GM21529 (cell line): ENCODE results near the gene SERPINA6.
"Not testable (repeated sequence)": the region's sequence is repeated elsewhere in the genome, so short reads cannot be mapped to it uniquely, and the experiment has no call there.

ENCODE experiments used
- ATAC-seq: cut with Tn5 transposase; IDR thresholded peaks from one replicate; pipeline ENCODE4 v1.9.1; 2021; ENCODE audit not compliant: unreplicated experiment

Gene SERPINA6

DNA sequence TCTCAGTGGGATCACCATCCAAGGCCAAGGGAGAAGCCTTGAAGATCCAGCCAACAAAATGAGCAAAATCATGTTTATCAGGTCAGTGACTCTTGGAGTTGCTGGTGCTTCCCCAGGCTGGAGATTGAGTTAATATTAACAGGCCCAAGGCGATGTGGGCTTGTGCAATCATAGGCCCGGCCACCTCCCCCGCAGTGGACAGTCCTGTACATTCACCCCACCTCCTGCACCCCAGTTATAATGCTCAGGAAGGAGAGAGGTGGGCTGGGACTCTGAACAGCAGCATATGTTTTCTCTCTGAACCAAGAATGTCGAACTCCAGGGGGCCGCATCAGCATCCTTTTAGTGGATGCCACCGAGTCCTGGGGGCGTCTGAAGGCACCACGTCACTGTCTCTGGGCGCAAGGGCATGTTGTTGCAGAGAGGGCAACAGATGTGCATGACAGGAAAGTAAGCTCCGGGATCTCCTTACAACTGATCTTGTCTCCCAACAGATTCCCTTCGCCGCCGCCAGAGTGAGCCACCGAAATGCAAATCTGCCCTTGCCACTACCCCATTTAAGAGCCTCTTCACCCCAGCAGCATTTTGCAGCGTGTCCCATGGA is 32.2 kb upstream of the SERPINA6 start:
- no peak for ATAC-seq

DNA sequence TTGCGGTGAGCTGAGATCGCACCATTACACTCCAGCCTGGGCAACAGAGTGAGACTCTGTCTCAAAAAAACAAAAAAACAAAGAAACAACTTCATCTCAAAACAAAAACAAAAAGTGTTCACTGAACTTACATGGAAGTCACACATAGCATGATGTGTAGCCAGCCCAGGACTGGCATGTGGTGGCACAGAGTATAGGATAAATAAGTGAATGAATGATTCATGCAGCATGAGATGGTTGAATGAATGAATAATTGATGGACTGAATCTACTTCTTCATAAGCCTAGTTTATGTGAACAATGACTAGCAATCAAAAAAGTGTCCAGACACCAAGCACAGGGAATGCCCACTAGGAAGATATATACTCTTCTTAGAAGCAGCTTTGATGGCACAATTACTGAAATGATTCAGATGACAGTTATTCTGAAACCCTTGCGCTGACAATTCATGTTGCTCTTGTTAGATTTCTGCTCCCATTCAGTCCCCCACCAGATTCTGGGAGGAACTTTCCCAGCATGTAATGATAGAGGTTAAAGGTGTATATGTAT is 31.6 kb upstream of the SERPINA6 start:
- no peak for ATAC-seq

DNA sequence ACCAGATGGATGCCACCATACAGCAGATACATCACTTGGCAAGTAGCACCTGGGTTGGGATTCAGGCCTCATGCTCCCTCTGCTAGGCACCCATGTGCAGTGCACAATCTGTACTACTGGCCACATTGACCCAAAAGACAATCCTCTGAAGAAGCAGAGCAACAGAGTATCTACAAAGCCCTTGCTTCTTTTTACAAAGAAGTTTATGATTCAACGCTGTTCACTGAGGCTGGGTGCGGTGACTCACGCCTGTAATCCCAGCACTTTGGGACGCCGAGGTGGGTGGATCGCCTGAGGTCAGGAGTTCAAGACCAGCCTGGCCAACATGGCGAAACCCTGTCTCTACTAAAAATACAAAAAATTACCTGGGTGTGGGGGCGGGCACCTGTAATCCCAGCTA is 31.1 kb upstream of the SERPINA6 start:
- ATAC-seq, result not testable (repeated sequence)

DNA sequence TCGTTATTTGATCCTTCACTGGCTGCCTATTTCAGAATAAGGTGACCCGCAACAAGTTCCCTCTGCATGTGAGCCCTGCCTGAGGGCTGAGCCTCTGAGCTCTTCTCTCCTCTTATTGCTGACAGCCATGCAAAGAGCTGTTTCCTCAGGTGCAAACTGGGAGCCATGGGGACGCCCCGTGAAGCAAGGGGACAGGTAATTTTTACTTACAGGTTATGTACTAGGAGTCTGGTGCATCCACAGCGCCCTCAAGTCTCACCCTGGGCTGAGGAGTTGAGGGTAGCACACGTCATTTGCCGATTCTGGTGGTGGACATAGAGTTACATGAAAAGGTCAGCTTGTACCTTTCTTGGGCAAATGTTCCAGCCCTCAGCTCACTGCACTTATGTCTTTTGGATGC is 26.1 kb upstream of the SERPINA6 start:
- no peak for ATAC-seq

DNA sequence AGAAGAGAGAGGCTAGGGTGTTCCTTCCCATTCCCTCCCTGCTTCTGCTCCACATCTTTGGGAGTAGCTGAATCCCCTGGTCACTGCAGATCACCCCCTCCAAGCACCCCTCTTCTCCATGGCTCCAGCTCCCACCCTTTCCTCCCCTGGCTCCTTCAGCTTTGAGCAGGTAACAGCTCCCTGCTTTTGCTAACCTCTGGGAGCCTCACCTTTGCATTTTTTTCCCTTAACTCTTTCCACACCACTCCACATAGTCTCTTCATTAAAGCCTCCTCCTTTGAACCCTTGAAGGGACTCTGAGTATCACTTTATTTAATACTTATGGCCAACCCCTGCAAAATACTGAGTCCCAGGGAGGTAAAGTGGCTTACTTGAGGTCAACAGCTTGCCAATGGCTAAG is 25.7 kb upstream of the SERPINA6 start:
- ATAC-seq, result no peak

GRCh38 chr14:94346841-94347240 is 23.7 kb upstream of the SERPINA6 start:
- ATAC-seq, result peak; percentile 29

DNA sequence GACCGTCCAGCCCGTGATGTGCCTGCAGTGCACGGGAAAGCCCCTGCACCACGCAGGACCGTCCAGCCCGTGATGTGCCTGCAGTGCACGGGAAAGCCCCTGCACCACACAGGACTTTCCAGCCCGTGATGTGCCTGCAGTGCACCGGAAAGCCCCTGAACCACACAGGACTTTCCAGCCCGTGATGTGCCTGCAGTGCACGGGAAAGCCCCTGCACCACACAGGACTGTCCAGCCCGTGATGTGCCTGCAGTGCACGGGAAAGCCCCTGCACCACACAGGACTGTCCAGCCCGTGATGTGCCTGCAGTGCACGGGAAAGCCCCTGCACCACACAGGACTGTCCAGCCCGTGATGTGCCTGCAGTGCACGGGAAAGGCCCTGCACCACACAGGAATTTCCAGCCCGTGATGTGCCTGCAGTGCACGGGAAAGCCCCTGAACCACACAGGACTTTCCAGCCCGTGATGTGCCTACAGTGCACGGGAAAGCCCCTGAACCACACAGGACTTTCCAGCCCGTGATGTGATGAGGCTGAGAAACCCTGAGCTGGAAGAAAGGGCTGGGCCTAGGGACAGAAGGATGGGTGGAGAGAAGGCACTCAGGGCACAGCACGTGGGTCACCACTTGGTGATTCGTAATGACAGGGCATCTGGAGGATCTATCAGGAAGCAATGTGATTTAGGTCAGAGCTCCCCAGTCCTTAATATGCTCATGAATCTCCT is 23.1 kb upstream of the SERPINA6 start:
- ATAC-seq, result peak; percentile 59

GRCh38 chr14:94345344-94346064 is 22.4 kb upstream of the SERPINA6 start:
- no peak for ATAC-seq

DNA sequence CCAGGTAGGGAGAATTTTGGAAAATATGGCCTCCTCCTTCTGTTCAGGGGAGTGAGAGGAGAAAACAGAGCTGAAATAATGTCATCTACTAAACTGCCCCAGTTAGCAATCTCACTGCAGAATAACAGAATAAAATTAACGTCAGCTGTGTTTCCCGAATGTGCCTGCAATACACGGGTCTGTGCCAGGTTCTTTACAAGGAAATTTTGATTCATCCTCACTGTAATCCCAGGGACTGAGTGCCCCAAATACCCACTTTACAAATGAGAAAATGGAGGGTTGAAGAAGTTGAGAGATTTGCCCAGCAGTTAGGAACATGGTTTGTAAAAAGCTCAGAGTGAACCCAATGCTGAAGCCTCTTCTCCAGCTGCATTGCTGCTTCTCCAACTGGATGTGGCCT is 21.3 kb upstream of the SERPINA6 start:
- ATAC-seq, result no peak

DNA sequence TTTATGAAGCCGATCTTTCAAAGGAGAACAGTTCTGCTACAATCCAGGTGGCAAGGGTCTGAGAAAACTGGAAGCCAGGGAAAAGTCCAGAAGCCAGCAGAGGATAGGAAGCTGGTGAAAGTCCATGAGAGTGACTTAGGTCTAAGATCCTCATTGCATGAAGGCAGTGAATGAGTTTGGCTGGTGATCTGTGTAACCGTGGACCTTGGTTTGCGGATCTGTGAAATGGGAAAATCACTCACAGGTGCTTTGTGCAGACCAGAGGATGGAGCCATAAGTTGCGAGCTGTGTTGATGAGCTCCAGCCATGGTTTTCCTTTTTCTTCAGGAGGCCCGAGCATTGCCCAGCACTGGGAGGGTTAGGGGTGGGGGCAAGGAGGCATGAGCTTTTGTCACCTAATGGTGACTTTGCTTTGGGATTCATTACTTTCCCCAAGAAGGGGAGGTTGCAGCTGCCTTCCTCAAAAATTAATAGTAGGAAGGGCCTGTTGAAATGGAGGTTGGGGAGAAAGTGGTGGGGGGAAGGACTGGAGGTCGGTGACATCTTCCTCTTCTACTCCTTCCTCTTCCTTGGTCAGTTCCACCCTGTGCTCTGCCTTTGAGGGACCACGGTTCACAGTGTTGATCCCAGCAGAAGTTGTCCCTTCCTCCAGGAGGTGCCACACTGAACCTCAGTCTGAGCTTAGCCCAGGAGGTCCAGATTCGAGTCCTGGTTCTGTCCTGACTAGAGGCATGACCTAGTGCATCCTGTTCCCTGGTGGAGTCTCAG is 20.3 kb upstream of the SERPINA6 start:
- no peak for ATAC-seq

DNA sequence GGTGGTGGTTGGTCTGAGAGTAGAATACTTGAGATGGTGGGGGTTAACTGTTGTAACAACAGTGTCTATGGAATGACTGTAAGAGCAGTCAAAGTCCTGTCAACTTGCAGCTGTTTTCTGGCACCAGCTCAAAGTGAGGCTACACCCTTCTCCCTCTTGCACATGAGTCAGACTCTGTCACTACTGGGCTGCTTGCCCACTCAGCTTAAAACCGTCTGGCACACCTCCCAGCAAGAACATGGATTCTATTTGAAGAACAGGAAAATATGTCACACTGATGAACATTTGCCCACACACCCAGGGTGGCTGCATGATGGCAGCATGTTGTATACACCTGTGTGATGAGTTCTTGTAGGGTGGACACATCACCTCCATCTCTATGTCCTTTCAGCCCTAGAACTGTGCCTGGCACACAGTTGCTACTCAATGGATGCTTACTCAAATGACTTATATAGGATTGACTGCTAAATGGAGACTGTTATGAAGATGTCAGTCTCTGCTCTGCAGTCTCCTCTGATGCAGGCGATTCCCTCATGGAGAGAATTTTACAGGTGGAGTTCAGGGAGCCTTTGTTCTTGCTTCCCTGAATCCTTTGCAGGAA is 19.3 kb upstream of the SERPINA6 start:
- no peak for ATAC-seq

GRCh38 chr14:94341656-94342333 is 18.7 kb upstream of the SERPINA6 start:
- no peak for ATAC-seq

DNA sequence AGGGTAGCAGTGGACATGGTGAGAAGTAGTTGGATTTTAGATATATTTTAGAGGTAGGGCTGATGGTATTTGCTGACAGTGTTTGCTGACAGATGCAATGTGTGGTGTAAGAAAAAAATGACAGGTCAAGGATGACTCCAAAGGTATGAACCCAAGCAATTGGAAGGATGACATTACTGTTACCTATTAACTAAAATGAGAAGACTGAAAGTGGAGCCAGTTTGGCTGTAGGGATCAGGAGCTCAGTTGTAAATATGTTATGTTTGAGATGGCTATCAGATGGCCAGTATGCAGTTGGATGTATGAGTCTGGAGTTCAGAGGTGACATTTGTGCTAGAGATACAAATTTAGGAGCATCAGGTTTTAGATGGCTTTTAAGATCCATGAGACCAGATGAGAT is 17.4 kb upstream of the SERPINA6 start:
- no peak for ATAC-seq

- ATAC-seq, result no peak
Measured at GRCh38 chr14:94338023-94338422, 14.9 kb upstream of the SERPINA6 start.

DNA sequence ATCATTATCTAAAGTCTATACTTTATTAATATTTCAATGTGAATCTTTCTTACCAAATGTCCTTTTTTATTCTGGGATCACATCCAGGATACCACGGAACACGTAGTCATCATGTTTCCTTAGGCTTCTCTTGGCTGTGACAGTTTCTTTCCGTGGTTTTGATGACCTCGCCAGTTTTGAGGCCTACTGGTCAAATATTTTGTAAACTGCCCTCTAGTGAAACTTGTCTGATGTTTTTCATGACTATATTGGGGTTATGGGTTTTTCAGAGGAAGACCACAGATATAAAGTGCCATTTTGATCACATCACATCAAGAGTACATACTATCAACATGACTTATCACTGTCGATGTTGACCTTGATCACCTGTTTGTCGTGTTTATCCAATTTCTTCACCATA is 14.1 kb upstream of the SERPINA6 start:
- no peak for ATAC-seq

GRCh38 chr14:94334872-94335271 is 11.7 kb upstream of the SERPINA6 start:
- ATAC-seq, result no peak

DNA sequence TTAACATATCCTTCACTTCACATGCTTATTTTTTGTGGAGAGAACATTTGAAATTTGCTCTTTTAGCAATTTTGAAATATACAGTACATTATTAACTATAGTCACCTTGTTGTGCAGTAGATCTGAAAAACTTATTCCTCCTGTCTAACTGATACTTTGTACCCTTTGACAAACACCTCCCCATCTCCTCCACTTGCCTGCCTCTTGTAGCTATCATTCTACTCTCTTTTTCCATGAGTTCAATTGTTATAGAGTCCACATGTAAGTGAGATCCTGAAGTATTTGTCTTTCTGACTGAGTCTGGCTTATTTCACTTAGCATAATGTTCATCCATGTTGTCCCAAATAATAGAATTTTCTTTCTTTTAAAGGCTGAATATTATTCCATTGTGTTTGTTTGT is 9.5 kb upstream of the SERPINA6 start:
- ATAC-seq, result no peak

GRCh38 chr14:94332063-94332583 is 9.0 kb upstream of the SERPINA6 start:
- ATAC-seq, result no peak

GRCh38 chr14:94331462-94331861 is 8.3 kb upstream of the SERPINA6 start:
- ATAC-seq, result no peak

DNA sequence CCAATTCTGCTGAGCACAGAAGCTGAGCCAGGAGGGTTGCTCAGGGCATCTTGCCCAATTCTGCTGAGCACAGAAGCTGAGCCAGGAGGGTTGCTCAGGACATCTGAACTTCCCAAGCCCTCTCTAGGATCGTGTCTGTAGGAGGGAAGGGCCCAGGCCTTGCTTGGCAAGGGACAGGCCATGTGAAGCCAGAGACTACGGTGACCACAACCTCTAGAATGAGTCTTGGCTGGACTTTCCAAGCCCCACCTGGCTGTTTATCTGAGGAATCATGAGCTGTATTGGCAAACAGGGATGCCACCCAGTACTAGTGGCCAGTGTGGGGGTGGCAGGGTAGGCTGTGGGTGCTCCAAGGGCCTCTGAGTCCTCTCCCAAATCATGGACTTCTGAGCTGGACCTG is 7.7 kb upstream of the SERPINA6 start:
- ATAC-seq, result no peak
